ENCODE measurements around the gene JAK1. TPM values are rescaled to one million over a fixed set of nuclear protein-coding genes. Genes with fewer than 3 reads are reported as not detected.

JAK1 gene
- total and polyA plus RNA-seq, 3 donors from 2014 or later = 100 to 142 (median 117) TPM

GRCh38 chr1:65009176-65009575, 42.8 kb upstream of the JAK1 start:
- intact Hi-C loops (cut with DNase I; ENCODE audit: low total_unique reads) = no loop called here
- no peak for DNase-seq
- no peaks in the 10 kb centered on the region for H3K27me3 ChIP-seq
- H3K36me3 ChIP-seq (ENCODE audit: low read depth, missing control alignments) = no peaks in the 10 kb centered on the region
- H3K4me3 ChIP-seq = no peak overlapping the region
- H3K4me1 ChIP-seq = no peaks in the 10 kb centered on the region
- WGBS, 2 donors = 92 to 93% methylated on average over 1 of the region's 1 CpG
- no peak overlapping the region for H3K27ac ChIP-seq
- H3K9me3 ChIP-seq = no peaks in the 10 kb centered on the region
- TF ChIP-seq POLR2A (IDR thresholded peaks at IDR 0.05) = no peak

DNA sequence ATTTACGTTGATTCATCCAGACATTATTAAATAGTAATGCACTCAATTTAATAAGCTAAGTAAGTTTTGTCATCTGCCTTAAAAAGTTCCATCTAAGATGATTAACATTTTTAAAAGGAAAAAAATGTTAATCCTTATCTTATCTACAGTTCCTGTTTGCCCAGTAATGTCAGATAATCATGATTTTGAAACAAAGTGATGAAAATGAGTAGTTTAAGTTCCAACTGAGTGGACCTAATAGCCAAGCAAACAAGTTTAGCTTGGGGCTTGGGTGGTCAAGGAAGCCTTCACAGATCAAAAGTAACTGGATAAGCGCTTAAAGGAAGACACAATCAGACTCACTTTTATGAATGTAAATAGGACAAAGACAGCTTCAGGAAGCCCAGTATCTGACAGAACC, 40.5 kb upstream of the JAK1 start:
- no peak for DNase-seq
- Histone ChIP-seq H3K4me3 (no peak overlapping the region), H3K27me3 (no peaks in the 10 kb centered on the region), H3K4me1 (peaks cover 5% of the 10 kb centered on the region), H3K9me3 (no peaks in the 10 kb centered on the region), H3K36me3 (ENCODE audit: low read depth, missing control alignments) (no peaks in the 10 kb centered on the region), H3K27ac (no peak overlapping the region)
- 85 to 98% methylated on average over 2 of the region's 2 CpGs for WGBS, 2 donors
- TF ChIP-seq, protein P1, sequence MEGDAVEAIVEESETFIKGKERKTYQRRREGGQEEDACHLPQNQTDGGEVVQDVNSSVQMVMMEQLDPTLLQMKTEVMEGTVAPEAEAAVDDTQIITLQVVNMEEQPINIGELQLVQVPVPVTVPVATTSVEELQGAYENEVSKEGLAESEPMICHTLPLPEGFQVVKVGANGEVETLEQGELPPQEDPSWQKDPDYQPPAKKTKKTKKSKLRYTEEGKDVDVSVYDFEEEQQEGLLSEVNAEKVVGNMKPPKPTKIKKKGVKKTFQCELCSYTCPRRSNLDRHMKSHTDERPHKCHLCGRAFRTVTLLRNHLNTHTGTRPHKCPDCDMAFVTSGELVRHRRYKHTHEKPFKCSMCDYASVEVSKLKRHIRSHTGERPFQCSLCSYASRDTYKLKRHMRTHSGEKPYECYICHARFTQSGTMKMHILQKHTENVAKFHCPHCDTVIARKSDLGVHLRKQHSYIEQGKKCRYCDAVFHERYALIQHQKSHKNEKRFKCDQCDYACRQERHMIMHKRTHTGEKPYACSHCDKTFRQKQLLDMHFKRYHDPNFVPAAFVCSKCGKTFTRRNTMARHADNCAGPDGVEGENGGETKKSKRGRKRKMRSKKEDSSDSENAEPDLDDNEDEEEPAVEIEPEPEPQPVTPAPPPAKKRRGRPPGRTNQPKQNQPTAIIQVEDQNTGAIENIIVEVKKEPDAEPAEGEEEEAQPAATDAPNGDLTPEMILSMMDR (IDR thresholded peaks at IDR 0.05) = no peak
- no peak for TF ChIP-seq POLR2A (IDR thresholded peaks at IDR 0.05)
- intact Hi-C loops (cut with DNase I; ENCODE audit: low total_unique reads) = no loop called here

DNA sequence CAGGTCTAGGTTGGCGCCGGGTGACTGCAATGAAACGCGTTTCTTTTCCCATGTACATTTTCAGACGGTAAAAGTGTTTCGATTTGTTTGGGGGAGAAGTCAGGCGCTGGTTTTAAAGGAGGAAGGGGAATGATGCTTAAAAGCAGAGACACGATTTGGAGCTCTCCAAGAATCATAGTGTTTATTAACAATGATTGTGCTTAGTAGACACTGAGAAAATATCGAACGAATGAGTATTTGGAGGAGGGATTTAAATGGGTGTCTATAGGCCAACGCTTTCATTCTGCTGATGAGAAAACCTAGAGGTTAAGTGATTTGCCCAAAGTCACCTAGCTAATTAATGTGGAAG, 36.9 kb upstream of the JAK1 start:
- 9 to 15% methylated on average over 11 of the region's 11 CpGs for WGBS, 2 donors
- Histone ChIP-seq H3K4me1 (peaks cover 5% of the 10 kb centered on the region), H3K36me3 (ENCODE audit: low read depth, missing control alignments) (no peaks in the 10 kb centered on the region), H3K4me3 (peak overlapping the region; percentile 50 to 69), H3K27me3 (no peaks in the 10 kb centered on the region), H3K9me3 (no peaks in the 10 kb centered on the region), H3K27ac (peak overlapping the region; percentile 88 to 93)
- intact Hi-C loops (cut with DNase I; ENCODE audit: low total_unique reads) = no loop called here
- DNase-seq = no peak
- TF ChIP-seq, protein P1 (IDR thresholded peaks at IDR 0.05) = no peak
- no peak for TF ChIP-seq POLR2A (IDR thresholded peaks at IDR 0.05)

DNA sequence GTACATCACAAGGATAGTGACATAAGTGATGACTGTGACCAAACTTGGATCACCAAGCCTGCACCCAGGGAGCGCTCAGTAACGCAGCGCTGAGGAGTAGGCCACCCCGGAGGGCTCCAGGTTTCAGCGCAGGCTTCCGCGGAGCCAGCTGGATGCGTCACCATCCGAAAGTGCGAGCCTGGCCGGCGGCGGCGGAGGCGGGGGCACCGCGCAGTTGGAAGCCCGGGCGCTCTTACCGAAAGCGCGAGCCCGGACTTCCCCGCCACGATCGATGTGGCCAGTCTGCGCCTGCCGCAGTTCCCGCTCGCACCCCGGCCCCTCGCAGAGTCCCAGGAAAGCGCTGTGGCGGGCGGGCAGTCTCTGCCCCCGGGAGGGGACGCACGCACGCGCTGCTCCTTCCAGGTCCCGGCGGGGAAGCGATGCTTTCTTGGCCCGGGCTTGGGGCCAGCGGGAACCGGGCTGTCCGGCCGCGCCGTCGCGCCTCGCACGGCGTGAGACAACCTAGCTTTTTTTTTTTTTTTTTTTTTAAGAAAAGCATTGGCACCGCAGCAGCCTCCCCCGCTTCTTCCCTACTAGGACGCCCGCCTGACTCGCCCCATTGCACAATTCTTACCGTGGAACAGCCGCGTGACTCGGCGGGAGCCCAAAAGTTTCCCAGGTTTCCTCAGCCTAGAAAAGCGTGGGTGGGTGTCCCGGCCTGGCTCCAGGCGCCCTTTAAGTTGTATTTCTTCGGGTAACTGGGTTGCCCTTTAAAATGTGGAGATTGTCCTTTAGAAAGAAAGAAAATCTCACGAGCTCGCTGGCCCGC, 36.4 kb upstream of the JAK1 start:
- H3K9me3 ChIP-seq = no peaks in the 10 kb centered on the region
- no peaks in the 10 kb centered on the region for H3K27me3 ChIP-seq
- peak overlapping the region; percentile 88 to 93 for H3K27ac ChIP-seq
- peak; percentile 89 for DNase-seq
- intact Hi-C loops (cut with DNase I; ENCODE audit: low total_unique reads) = no loop called here
- H3K4me3 ChIP-seq = peak overlapping the region; percentile 50 to 69
- H3K4me1 ChIP-seq = peaks cover 5% of the 10 kb centered on the region
- H3K36me3 ChIP-seq (ENCODE audit: low read depth, missing control alignments) = no peaks in the 10 kb centered on the region
- WGBS, 2 donors = 2 to 7% methylated on average over 29 to 68 of the region's 72 CpGs
- no peak for TF ChIP-seq POLR2A (IDR thresholded peaks at IDR 0.05)
- TF ChIP-seq, protein P1 (IDR thresholded peaks at IDR 0.05) = no peak

DNA sequence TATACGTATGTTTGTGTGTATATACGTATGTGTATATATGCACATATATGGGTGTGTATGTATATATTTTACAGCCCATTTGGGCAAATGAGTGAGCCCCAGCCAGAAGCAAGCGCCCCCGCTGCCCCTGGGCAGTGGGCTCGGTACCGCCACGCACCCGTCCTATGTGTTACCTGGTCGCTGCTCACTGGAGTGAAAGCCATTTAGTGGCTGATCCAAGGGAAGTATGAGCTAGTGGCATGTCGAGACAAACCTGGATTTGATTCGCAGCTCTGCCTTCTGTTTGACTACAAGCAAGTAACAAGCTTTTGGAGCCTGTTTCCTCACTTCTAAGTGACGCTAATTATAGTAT, 35.8 kb upstream of the JAK1 start:
- Histone ChIP-seq H3K4me1 (peaks cover 5% of the 10 kb centered on the region), H3K36me3 (ENCODE audit: low read depth, missing control alignments) (no peaks in the 10 kb centered on the region), H3K27ac (peak overlapping the region; percentile 88 to 93), H3K27me3 (no peaks in the 10 kb centered on the region), H3K9me3 (no peaks in the 10 kb centered on the region), H3K4me3 (peak overlapping the region; percentile 50 to 69)
- intact Hi-C loops (cut with DNase I; ENCODE audit: low total_unique reads) = no loop called here
- WGBS, 2 donors = 59 to 64% methylated on average over 11 to 12 of the region's 12 CpGs
- no peak for TF ChIP-seq POLR2A (IDR thresholded peaks at IDR 0.05)
- TF ChIP-seq, protein P1 (IDR thresholded peaks at IDR 0.05) = no peak
- no peak for DNase-seq
